PC-3 (cell line): Measurements from ENCODE around the gene ZC3H6. TPM values are rescaled to one million over a fixed set of nuclear protein-coding genes. Genes with fewer than 3 reads are reported as not detected.

Experiments
- ATAC-seq: fragments of 200-7000 bp; cut with Tn5 transposase; 2 replicates; pipeline ENCODE4 v1.9.1; 2020; ENCODE audit warnings: mild to moderate bottlenecking, moderate library complexity
- BruUV-seq: library from RNA; stranded (reverse); fragments of 400-500 nt; replicated peaks from 2 replicates; lab custom pipeline; 2021; lab: Mats Ljungman, UMichigan
- CTCF ChIA-PET: fragments of 300-600 bp; sonication (Branson Sonifier 250); formaldehyde crosslinking; loops from one replicate; lab custom pipeline; 2022; ENCODE audit warnings: antibody characterized with exemption; lab: Charles Lee
- POLR2A ChIA-PET: fragments of 300-600 bp; sonication (Branson Sonifier 250); formaldehyde crosslinking; loops from one replicate; lab custom pipeline; 2022; ENCODE audit warnings: antibody characterized with exemption; ENCODE audit not compliant: unreplicated experiment; lab: Charles Lee
- DNase-seq: peaks from one replicate; pipeline ENCODE4 v3.0.0-alpha.2; 2015
- H2AFZ ChIP-seq: fragments of 300-600 bp; sonication (generic); 2 replicates; pipeline ENCODE4 v1.6.0; 2016; ENCODE audit warnings: antibody characterized with exemption, low read length
- H3F3A ChIP-seq: fragments of 300-600 bp; sonication (generic); one replicate; pipeline ENCODE4 v1.6.0; 2017; ENCODE audit warnings: antibody characterized with exemption, low read length, control low read depth, mild to moderate bottlenecking; ENCODE audit not compliant: unreplicated experiment
- H3K27ac ChIP-seq: fragments of 300-600 bp; sonication (generic); 2 replicates; pipeline ENCODE4 v1.5.1; 2016; ENCODE audit warnings: mild to moderate bottlenecking, low read length
- H3K27me3 ChIP-seq: fragments of 300-600 bp; sonication (generic); 2 replicates; pipeline ENCODE4 v1.6.1; 2016; ENCODE audit warnings: low read length, mixed read lengths
- H3K36me3 ChIP-seq: fragments of 300-600 bp; sonication (generic); 2 replicates; pipeline ENCODE4 v1.6.1; 2016; ENCODE audit warnings: low read depth, mixed run types, low read length, mixed read lengths
- H3K4me1 ChIP-seq: fragments of 300-600 bp; sonication (generic); 2 replicates; pipeline ENCODE4 v1.5.1; 2016; ENCODE audit warnings: low read length; ENCODE audit not compliant: insufficient read depth
- H3K4me2 ChIP-seq: fragments of 300-600 bp; sonication (generic); 2 replicates; pipeline ENCODE4 v1.6.0; 2016; ENCODE audit warnings: low read length
- H3K4me3 ChIP-seq: fragments of 300-600 bp; sonication (generic); 2 replicates; pipeline ENCODE4 v1.5.1; 2016; ENCODE audit warnings: mild to moderate bottlenecking, low read length, mixed read lengths
- H3K79me2 ChIP-seq: fragments of 300-600 bp; sonication (generic); 2 replicates; pipeline ENCODE4 v1.6.1; 2017; ENCODE audit warnings: low read length, mixed read lengths
- H3K9ac ChIP-seq: fragments of 300-600 bp; sonication (generic); 2 replicates; pipeline ENCODE4 v1.6.0; 2016; ENCODE audit warnings: mild to moderate bottlenecking, low read length
- H3K9me2 ChIP-seq: fragments of 300-600 bp; sonication (generic); replicated peaks from 2 replicates; pipeline ENCODE4 v1.6.1; 2016; ENCODE audit warnings: mixed run types, low read length, mixed read lengths
- H3K9me3 ChIP-seq: fragments of 300-600 bp; sonication (generic); 2 replicates; pipeline ENCODE4 v1.6.1; 2016; ENCODE audit warnings: low read length, mixed read lengths
- H4K20me1 ChIP-seq: fragments of 300-600 bp; sonication (generic); 2 replicates; pipeline ENCODE4 v1.6.1; 2016; ENCODE audit warnings: low read length, mixed read lengths
- CTCF ChIP-seq: fragments of 300-600 bp; sonication (generic); conservative IDR thresholded peaks from 2 replicates; pipeline ENCODE4 v1.5.1; 2017; ENCODE audit warnings: antibody characterized with exemption, low read depth, mild to moderate bottlenecking, low read length
- EZH2 ChIP-seq: fragments of 300-600 bp; sonication (generic); IDR thresholded peaks from one replicate; pipeline ENCODE4 v1.6.1; 2017; ENCODE audit warnings: antibody characterized with exemption, mild to moderate bottlenecking, low read length; ENCODE audit not compliant: unreplicated experiment
- EZH2phosphoT487 ChIP-seq: fragments of 300-600 bp; sonication (generic); IDR thresholded peaks from 2 replicates; pipeline ENCODE4 v1.6.1; 2018; ENCODE audit warnings: mild to moderate bottlenecking, antibody characterized with exemption, low read length, borderline replicate concordance
- intact Hi-C: fragments of 100-400 bp; cut with micrococcal nuclease; formaldehyde crosslinking; loops from 2 replicates; pipeline ENCODE4 v1.9.0; 2023
- total RNA-seq: library from RNA; depleted of rRNA; stranded (reverse); fragments of >200 nt; gene quantifications from 2 replicates; pipeline ENCODE4 v1.2.3, GENCODE V29; 2014

Gene ZC3H6
- total RNA-seq, 1 experiment from 2014 or later: 1.3 TPM

- DNase-seq: no peak
These were observed 39.5 kb downstream of the ZC3H6 start for GRCh38 chr2:112314856-112315255.

DNA sequence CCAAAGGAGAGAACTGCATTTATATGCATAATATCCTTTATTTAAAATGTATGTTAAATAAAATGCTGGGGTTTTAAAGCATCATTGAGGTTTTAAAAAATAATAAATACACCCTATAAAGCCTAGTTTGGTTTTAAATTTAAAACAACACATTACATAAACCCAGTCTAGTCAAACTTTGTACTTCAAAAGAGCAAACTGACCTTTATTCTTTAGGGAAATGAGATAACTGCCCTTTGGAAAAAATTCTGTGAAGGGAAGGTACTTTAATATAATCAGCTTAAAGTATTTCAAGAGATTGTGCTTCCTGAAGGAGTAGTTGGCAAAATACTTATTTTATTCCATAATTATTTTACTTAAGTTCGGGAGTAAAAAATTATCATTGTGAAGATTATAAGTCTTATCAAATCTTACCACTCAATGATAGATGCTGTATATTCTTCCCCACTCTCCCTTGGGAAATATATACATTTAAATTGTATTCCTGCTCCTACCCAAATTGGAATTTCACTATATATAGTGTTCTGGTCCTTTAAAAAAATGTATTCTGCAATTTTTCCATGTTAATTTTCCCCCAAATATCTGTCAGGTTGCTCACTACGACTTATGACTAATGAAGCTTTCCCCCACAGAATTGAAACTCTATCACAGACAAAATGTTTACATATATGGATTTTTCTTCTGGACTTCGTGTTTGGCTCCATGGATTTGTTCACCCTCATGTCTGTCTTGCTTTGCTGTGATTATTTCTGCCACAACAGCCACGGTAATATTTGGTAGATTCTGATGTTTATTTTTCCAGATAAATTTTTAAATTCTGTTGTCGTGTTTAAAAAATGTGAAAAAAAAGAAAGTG lies 42.1 kb downstream of the ZC3H6 start:
- Histone ChIP-seq H3K36me3 (no peaks in the 10 kb centered on the region), H3K9me2 (no peaks in the 10 kb centered on the region), H2AFZ (no peak overlapping the region), H3K27ac (no peak overlapping the region), H3K9ac (no peak overlapping the region), H4K20me1 (no peaks in the 10 kb centered on the region), H3K4me2 (no peak overlapping the region), H3K4me3 (no peak overlapping the region), H3F3A (no peaks in the 10 kb centered on the region), H3K27me3 (no peaks in the 10 kb centered on the region), H3K79me2 (no peaks in the 10 kb centered on the region), H3K9me3 (no peaks in the 10 kb centered on the region), H3K4me1 (peaks cover 10% of the 10 kb centered on the region; the same call in 1 of the 2 replicates)
- POLR2A ChIA-PET: no interaction called here
- BruUV-seq: no TSS peak
- DNase-seq (no peak), ATAC-seq (no peak)
- CTCF ChIA-PET: no interaction called here
- intact Hi-C loops: no loop called here
- TF ChIP-seq CTCF: no peak
- no peak for TF ChIP-seq EZH2
- TF ChIP-seq EZH2phosphoT487: no peak

More at GRCh38 chr2:112314856-112315255, 39.5 kb downstream of the ZC3H6 start:
- H3K9me2 ChIP-seq: no peaks in the 10 kb centered on the region
- no peak overlapping the region for H3K4me2 ChIP-seq
- TF ChIP-seq CTCF (no peak), EZH2 (no peak), EZH2phosphoT487 (no peak)
- H3K4me3 ChIP-seq: no peak overlapping the region
- intact Hi-C loops: no loop called here
- H3F3A ChIP-seq: no peaks in the 10 kb centered on the region
- peaks cover 10% of the 10 kb centered on the region; the same call in 1 of the 2 replicates for H3K4me1 ChIP-seq
- H3K79me2 ChIP-seq: no peaks in the 10 kb centered on the region
- H3K36me3 ChIP-seq: no peaks in the 10 kb centered on the region
- CTCF ChIA-PET: no interaction called here
- H3K27ac ChIP-seq: no peak overlapping the region
- no peaks in the 10 kb centered on the region for H4K20me1 ChIP-seq
- H3K9ac ChIP-seq: no peak overlapping the region
- POLR2A ChIA-PET: no interaction called here
- no peak for ATAC-seq
- H3K27me3 ChIP-seq: no peaks in the 10 kb centered on the region
- no TSS peak for BruUV-seq
- H2AFZ ChIP-seq: no peak overlapping the region
- no peaks in the 10 kb centered on the region for H3K9me3 ChIP-seq

DNA sequence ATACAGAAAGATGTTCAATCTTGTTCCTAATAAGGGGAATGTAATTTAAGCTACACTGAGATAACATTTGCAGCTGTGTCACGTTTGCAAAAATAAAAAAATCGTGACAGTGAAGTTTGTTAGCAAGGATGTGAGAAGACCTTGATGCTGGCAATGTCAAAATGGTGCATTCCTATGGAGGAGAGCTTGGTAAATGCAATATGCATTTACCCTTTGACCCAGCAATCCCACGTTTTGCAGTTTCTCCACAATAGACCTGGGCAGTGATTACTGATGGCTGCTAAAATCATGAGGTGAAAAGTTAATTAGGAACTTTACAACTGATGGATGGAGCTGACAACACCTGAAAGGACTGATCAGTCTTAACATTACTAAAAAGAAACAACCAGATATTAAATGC lies 43.1 kb downstream of the ZC3H6 start:
- Histone ChIP-seq H3K4me1 (peaks cover 10% of the 10 kb centered on the region; the same call in 1 of the 2 replicates), H4K20me1 (no peaks in the 10 kb centered on the region), H3F3A (no peaks in the 10 kb centered on the region), H3K27ac (no peak overlapping the region), H3K36me3 (no peaks in the 10 kb centered on the region), H3K4me3 (no peak overlapping the region), H3K9ac (no peak overlapping the region), H3K9me2 (no peaks in the 10 kb centered on the region), H3K27me3 (no peaks in the 10 kb centered on the region), H3K79me2 (no peaks in the 10 kb centered on the region), H2AFZ (no peak overlapping the region), H3K4me2 (no peak overlapping the region), H3K9me3 (no peaks in the 10 kb centered on the region)
- no peak for DNase-seq
- POLR2A ChIA-PET: no interaction called here
- CTCF ChIA-PET: interaction anchor here (0.5 kb wide), 1 partner anchor 197 kb away, joined by 3 read pairs; no protein-coding TSS in a partner anchor
- BruUV-seq: no TSS peak
- intact Hi-C loops: no loop called here
- ATAC-seq: no peak
- TF ChIP-seq CTCF (no peak), EZH2 (no peak), EZH2phosphoT487 (no peak)
